M059J (cell line): ENCODE measurements around the gene NRTN. TPM values are rescaled to one million over a fixed set of nuclear protein-coding genes. Genes with fewer than 3 reads are reported as not detected.
A peak's percentile ranks its signal among the peaks of the same experiment; 100 is the strongest.
"Not testable (repeated sequence)": the region's sequence is repeated elsewhere in the genome, so short reads cannot be mapped to it uniquely, and the experiment has no call there.

Source experiments
- DNase-seq: peaks from one replicate; pipeline ENCODE4 v3.0.0-alpha.2; 2012; ENCODE audit warnings: low read depth
- total RNA-seq: library from RNA; depleted of rRNA; stranded (reverse); fragments of >200 nt; shearing (Covaris generic); gene quantifications from 2 replicates; pipeline ENCODE4 v1.2.3, GENCODE V29; 2014; rRNA removed

NRTN gene, protein sequence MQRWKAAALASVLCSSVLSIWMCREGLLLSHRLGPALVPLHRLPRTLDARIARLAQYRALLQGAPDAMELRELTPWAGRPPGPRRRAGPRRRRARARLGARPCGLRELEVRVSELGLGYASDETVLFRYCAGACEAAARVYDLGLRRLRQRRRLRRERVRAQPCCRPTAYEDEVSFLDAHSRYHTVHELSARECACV
- total RNA-seq: 0.67 TPM in 1 of 2 replicates, not detected in the other

DNA sequence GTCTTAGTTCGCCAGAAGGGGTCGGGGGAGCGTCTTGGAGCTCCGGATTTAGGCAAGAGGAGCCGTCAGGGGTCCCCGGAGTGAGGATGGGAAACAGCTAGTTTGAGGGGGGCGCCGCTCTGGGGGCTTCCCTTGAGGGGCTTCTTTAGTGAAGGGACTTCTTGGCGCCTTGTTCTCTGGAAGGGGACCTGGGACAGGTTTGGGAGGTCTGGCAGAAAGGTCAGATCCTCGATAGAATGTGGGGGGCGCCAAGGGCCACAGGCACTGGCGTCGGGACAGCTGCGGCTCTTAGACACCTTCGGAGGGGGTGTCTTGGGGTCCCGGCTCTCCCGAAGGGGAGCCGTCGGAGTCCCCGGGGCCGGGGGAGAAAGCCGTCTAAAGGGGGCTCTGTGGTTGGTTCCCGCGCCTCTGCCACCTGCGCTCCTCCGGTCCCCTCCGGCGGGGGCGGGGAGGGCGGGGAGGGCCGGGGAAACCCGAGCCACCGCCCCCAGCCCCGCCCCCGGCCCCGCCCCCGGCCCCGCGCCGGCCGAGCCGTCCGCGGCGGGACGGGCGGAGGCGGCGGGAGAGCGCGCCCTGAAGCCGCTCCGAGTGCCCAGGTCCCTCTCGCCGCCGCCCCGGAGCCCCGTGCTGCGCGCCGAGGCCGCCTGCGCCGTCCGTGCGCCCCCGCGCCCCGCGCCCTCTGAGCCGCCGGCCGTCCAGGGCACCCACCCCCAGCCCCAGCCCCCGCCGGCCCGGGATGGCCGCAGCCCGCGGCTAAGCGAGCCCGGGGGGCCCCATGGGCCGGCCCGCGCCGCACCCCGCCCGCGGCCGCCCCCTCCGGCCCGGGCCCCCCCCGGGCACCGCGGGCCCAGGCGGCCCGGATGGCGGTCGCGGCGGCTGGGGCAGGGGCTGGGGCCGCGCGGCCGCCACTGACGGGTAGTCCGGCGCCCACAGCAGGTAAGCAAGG lies at the start of gene NRTN:
NRTN (plus strand) TSS at position 552 of the 946 bp plus-strand sequence. CDS start 19,099 bp downstream, outside the sequence.
- no peak for DNase-seq

DNA sequence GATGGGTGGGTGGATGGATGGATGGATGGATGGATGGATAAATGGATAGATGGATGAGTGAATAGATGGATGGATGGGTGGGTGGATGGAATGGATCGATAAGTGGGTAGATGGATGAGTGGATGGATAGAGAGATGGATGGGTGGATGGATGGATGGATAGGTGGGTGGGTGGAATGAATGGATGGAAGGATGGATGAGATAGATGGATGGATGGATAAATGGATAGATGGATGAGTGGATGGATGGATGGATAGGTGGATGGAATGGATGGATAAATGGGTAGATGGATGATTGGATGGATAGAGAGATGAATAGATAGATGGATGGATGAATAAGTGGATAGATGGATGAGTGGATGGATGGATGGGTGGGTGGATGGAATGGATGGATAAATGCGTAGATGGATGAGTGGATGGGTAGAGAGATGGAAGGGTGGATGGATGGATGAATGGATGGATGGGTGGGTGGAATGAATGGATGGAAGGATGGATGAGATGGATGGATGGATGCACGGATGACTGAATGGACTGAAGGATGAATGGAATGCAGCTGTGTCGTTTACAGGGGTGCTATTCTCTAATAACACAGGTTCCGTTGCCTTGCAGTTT lies 42.2 kb upstream of the NRTN start:
- DNase-seq: no peak

DNA sequence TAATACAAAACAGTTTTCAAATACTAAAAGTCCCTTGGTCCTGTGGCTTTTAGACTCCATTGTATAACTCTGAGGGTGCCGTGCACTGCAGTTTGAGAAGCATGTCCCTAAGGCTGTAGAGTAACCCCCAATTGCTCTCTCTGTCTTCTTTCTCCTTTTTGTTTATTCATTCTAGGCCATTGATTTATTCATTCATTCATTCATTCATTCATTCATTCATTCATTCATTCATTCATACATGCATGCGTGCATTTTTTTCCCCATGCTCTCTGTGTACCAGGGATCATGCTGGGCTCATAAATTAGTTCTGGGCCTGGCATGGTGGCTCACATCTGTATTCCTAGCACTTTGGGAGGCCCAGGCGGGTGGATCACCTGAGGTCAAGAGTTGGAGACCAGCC lies 39.6 kb upstream of the NRTN start:
- no peak for DNase-seq

DNA sequence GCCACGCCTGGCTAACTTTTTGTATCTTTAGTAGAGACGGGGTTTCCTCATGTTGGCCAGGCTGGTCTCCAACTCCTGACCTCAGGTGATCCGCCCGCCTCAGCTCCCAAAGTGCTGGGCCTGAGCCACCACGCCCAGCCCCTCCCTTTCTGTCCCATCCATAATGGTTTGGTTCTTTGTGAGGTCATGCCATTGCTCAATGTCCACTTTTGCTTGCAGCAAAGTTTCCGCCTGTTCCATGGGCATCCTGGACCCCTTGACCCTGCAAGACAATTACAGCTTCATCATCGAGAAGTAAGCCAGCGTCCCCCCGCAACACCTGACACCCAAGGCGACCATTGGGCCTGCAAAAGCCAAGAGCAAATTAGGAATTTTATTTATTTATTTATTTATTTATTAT lies 36.9 kb upstream of the NRTN start:
- no peak for DNase-seq

DNA sequence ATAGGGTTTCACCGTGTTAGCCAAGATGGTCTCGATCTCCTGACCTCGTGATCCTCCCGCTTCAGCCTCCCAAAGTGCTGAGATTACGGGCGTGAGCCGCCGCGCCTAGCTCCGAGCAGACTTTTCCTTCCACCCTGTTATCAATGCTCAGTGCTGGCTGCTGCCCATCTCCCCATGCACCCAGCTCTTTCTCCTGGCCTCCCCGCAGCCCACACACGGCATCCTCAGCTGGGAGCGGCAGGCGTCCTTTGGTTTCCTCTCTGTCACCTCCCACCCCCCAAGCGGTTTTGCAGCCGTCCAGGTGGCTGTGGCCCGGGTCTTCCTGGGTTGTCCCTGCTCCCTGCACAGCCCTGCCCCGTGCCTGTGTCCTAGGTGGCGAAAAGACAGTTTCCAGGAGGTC lies 32.5 kb upstream of the NRTN start:
- no peak for DNase-seq

DNA sequence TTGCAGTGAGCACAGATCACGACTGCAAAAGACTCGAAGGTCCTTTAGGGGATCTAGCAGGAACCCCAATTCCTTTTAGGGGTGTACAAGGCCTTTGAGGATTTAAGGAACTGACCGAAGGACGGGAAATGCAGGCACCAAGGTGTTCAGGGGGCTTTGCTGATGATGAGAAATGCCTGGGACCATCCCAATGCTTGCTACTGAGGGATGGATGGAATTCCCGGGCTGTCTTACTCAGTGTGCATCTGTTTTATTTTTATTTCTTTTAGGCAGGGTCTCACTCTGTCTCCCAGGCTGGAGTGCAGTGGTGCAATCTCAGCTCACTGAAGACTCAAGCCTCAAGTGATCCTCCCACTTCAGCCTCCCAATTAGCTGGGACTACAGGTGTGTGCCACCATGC lies 31.6 kb upstream of the NRTN start:
- DNase-seq: no peak

DNA sequence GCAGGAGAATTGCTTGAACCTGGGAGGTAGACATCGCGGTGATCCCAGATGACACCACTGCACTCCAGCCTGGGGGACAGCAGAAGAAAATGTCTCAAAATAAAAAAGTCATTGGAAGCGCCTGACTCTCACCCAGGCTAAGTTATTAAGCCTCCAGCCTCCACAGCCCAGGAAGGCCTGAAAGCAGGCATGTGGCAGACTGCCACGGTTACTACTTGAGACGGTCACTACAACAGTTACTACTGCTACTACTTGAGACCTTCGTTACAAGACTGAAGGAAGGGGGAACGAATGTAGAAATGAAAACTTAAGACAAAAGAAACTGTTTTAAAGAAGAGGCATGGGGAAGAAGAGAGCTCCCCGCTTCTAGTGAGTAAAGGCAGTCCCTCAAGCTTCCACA lies 29.9 kb upstream of the NRTN start:
- peak; percentile 16 for DNase-seq

DNA sequence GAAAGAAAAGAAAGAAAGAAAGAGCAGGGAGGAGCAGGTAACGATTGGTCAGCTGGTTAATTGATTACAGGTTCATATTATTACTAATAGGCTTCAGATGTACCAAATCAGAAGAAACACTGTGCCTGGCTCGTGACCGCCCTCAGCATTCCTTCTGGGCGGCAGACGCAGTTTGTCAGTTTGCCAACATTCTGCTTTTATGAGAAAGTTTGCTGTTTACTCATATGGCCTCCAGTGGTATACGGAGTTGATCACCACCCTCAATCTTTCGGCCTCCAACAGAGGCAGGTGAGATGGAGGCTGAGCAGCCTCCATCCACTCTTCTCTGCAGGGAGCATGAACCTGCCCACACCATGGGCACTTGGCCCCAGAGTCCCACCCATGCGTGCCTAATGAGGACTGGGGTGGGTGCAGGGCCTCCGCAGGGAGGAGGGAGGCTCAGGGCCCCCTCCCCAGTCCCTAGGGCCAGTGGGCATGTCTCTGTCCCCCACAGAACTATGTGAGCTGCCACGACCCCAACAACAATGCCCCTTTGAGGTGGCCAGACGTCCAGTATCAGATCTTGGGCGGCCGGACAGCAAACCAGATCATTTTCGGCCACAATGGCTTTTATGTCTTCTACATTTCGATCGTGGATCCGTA lies 29.1 kb upstream of the NRTN start:
- peak; percentile 62 for DNase-seq

DNA sequence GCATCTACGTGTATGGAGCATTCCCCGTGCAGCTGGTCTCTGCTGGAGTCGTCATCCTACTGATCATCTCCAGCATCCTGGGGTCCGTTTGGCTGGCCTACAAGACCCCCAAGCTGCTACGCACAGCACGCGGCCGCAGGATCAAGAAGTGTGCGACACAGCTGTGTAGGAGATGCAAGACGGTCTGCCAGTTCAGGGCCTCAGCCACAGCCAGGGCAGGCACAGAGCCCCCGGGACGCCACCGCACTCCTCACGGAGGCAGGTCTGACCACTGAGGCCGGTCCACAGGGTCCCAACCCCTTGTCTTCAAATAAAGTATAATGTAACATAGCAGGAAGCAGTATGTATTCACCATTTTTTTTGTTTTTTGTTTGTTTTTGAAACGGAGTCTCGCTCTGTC lies 26.5 kb upstream of the NRTN start:
- no peak for DNase-seq

DNA sequence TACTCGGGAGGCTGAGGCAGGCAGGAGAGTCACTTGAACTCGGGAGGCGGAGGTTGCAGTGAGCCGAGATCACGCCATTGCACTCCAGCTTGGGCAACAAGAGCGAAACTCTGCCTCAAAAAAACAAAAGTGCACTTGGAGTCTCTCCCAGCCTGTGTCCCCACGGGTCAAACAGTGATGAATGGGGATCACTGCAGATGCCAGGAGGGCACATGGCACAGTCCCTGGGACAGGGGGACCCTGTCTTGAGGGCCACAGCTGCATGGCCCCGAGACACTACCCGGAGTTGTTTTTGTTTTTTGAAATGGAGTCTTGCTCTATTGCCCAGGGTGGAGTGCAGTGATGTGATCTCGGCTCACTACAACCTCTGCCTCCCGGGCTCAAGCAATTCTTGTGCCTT lies 24.0 kb upstream of the NRTN start:
- DNase-seq: not testable (repeated sequence)

DNA sequence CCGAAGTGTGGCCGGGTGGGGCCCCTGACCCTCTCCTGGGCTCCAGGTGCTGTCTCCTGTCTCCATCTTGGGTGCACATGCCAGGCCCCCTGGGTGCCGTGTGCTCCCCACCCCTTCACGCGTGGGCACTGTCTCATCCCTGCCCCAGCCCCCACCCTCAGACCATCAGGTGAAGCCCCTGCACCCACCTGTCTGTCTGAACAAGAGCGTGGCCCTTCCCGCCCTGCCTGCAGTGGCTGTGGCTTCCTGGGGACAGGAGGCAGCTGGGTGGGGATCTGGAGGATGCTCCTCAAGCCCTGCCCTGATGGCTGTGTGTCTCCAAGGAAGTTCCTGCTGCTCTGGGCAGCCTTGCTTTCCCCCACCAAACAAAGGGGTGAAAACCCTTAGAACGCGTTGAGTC lies 22.5 kb upstream of the NRTN start:
- no peak for DNase-seq

DNA sequence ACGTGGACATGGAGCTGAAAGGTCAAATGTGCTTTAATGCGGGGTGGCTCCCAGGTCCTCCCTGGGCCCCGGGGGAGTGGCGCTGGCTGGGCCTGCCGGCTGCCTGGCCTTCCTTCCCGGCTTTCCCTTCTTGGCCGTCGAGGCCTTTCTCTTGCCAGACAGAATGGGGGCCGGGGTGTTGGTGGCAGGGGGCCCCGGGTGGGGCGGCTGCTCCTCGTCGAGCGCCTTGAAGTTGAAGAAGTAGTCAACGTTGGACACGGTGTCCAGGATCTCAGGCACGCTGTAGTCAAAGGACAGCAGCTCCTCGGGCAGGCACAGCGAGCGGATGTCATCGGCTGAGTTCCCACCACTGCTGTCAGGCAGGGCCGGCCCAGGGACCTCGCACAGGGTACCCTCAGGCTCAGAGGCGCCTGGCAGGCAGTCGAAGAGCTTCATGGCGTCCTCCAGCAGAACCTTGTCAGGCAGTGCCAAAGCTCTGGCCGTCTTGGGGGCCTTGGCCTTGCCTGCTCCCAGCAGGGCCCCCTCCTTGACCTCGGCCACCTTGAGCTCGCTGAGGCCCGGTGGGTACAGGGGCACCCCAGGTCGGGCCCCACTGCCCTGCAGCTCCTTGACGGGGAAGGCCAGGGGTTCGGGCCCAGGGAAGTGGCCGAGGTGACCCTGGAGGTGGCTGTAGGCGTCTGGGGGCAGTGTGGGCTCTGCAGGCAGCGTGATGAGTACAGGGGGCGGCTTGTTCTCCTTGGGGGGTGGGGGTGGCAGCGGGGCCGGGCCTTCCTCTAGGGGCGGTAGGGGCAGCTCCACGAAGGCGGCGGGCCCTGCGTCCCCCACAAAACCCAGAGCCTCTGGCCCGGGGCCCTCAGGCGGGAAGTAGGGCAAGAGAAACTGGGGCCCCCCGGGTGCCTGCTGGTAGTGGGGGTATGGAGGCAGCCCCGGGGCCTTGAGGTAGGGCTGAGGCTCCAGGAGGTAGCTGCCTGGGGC lies 21.6 kb upstream of the NRTN start:
- no peak for DNase-seq

DNA sequence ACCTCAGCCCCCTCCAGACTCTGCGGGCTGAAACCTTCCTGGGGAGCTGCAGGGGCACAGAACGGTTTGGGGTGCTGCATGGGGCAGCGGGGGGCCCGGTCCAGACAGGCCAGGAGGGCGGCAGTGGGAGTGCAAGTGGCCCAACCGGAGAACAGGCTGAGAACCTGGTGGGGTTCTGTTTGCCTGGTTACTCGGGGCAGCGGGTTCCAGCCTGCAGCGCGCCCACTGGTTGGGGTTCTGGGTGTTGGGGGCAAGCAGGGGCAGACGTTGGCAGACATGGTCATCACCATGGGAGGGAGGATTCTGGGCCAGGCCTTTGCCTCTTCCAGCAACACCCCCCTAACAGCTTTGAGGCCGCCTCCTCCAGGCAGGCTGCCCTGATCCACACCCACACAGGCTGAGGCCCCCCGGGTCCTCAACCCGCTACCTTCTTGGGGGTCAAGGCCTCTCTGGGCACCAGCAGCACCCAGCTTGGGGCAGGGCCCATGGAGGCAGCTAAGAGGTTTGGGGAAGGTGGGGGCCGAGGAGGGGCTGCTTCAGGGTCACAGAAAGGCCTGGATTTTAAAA lies 20.2 kb upstream of the NRTN start, which contains the start of gene PRR22:
PRR22 (minus strand) TSS at position 166 of the 567 bp plus-strand sequence; CDS start at position 80, 86 bp downstream.
- no peak for DNase-seq

DNA sequence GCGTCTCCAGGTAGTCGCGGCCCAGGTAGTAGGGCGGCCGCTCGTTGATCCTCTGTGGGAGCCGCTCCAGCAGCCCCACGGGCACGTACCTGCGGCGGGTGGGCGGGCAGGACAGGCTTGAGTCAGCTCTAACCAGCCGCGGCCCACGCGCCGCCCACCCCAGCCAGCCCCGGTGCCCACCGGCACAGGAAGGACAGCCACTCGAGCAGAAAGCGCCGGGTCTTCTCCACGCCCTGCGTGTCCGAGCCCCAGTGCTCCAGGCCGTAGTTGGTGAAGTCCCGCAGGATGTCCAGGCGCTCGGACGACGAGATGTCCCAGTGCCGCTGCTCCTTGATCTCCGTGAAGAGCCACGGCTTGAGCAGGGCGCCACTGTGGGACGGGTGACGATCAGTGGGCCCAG lies 19.4 kb upstream of the NRTN start:
- DNase-seq: no peak

DNA sequence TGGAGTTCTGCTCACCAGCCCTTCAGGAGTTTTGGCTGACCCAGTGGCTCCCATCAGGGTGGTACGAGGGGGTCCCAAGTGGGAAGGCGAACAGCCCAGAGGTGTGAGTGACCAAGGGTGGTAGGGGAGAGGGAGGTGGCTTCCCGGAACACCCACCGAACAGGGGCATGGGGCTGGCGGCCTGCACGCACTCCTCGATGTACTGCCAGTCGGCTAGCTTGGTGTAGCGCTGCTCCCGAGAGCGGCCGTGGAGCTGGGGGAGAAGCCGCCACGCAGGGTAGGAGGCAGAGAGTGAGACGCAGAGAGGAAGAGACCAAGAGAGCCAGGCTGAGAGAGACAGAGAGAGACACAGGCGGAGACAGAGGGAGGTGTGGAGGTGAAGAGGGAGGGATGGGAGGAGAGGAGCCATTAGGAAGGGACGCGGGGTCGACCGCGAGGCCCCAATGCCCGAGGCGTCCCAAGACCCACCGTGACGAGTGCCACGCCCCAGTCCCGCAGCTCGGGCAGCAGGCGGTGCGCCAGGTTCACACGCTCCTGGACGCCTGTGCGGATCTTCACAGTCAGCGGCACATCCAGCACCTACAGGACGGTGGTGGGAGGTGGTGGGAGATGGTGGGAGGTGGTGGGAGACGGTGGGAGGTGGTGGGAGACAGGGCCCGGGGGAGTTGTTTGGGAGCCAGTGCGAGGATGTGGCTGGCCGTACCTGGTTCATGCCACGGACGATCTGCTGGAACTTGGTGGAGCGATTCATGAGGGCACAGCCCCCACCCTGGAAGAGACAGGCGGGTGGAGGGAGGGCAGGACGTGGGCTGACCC lies 18.1 kb upstream of the NRTN start:
- no peak for DNase-seq

DNA sequence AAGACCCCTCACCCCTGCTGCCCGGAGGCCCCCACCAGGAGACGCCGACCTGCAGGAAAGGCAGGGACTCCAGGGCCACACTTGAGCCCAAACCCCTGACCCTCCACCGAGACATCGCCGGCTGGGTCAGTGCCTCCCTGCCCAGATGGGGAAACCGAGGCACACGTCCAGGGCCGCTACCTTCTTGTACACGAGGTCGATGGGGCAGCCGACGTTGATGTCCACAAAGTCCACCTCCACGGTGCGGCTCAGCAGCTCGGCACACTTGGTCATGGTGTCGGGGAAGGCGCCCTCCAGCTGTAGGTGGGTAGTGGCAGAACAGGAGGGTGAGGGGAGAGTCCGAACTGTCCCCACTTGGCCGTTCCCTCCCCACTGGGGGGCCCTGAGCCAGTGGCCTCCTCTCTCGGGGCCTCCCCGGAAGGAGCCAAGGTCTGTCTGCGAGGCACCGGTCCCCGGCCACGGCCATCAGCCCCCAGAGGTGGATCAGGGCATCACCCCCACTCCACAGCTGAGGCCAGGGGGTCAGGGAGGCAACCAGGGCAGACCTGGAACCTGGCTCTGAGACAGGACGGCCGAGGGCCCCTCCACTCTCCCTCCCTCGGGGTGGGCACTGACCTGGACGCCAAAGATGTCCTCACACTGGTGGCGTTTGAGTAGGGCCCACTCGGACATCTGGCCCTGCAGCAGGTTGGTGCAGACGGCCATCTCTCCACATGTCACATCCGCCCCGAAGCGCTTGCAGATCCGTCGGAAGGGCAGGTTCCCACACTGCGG lies 17.3 kb upstream of the NRTN start:
- DNase-seq: no peak

DNA sequence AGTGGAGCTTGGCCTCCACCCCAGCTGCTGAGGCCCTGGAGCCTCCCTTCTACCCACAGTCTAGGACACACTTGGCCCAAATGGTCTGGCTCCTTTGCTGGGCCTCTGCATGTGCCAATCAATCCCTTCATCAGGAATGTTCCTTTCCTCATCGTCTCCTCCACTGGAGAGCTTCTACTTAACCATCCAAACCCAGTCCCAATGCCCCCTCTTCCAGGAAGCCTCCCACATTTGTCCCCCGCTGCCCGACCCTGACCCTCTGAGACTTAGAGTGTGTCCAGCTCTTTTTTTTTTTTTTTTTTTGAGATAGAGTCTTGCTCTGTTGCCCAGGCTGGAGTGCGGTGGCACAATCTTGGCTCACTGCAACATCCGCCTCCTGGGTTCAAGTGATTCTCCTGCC lies 16.4 kb upstream of the NRTN start:
- no peak for DNase-seq

DNA sequence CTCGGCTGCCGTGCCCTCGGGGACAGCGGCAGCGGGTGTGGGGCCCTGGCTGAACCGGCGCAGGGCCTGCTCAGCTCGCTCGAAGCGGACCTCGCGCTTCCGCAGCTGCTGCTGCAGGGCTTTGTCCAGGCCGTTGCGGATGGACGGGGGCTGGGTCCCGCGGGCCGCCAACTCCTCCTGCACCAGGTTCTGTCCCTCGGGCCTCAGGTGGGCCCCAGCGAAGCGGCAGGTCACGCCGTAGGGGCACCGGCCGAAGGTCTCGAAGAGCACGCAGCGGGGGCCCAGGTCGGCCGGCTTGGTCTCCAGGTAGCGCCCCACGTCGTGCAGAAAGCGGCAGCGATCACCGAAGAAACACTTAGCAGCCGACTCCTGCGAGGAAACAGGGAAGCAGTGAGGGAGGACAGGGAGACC lies 15.5 kb upstream of the NRTN start:
- DNase-seq: no peak
